GM23248 (cell line): ENCODE results near the gene RUFY4.

ENCODE experiments used
- EZH2 ChIP-seq: fragments of 200-600 bp; sonication (generic); IDR thresholded peaks from 2 replicates; pipeline ENCODE4 v1.6.1; 2018; ENCODE audit warnings: antibody characterized with exemption, mild to moderate bottlenecking; ENCODE audit not compliant: insufficient read depth, poor library complexity, severe bottlenecking
- EZH2phosphoT487 ChIP-seq: fragments of 200-600 bp; sonication (generic); IDR thresholded peaks from 2 replicates; pipeline ENCODE4 v1.6.1; 2018; ENCODE audit warnings: antibody characterized with exemption, moderate library complexity, mild to moderate bottlenecking, low read depth; ENCODE audit not compliant: insufficient read depth

DNA sequence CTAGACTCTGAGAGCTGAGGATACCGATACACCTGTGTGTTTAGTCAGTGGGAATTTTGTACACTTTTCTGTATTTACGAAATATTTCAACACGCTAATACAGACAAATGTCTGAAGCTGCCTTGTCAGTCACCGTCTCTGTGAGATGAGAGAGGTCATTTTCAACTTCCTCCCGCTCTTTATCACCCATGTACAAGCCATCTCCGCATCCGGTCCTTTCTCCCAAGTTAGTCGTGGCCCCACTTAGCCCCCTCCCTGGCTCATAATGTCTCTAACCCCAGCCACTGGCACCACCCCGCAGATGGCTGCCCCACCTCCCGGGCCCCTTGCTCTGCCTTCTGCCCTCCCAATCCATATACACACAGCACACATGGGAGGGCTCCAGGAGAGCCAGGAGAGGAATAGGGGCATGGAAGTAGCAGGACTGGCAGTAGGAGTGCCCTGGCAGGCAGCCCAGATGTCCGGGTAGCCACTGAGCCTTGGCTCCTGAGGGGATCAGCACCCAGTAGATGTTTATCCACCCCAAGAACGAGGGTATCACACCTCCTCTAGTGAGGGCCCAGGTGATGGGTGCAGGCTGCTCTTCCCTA lies 2.0 kb upstream of the RUFY4 start:
- TF ChIP-seq EZH2phosphoT487, result no peak
- no peak for TF ChIP-seq EZH2
